HK-2 (cell line): ENCODE results near the gene ZNF835.
"Not testable (repeated sequence)": the region's sequence is repeated elsewhere in the genome, so short reads cannot be mapped to it uniquely, and the experiment has no call there.

Experiments used
- DNase-seq: peaks from one replicate; pipeline ENCODE4 v3.0.0-alpha.2; 2018; ENCODE audit not compliant: unreplicated experiment

Gene ZNF835

DNA sequence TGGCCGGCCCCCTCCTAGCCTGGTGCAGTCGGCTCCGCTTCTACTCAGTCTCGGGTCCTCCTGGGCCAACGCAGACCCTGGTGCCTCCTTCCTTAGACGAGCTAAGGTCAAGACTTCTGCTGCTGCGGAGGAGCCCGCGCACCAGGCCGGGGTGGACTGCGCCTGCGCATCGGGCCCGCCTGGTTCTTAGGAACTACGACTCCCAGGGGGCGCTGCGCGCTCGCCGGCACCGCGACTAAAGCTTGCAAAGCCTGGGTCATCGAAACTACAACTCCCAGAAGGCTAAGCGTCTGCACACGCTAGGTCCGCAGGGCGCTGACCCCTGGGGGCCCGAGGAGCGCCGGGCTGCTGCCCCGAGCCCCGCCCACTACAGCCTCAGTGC is at the start of gene ZNF835:
TSS of gene ZNF835 (minus strand) at position 145 of the 382 bp plus-strand sequence. CDS start 6,559 bp downstream, outside the sequence.
- DNase-seq = peak; percentile 85

DNA sequence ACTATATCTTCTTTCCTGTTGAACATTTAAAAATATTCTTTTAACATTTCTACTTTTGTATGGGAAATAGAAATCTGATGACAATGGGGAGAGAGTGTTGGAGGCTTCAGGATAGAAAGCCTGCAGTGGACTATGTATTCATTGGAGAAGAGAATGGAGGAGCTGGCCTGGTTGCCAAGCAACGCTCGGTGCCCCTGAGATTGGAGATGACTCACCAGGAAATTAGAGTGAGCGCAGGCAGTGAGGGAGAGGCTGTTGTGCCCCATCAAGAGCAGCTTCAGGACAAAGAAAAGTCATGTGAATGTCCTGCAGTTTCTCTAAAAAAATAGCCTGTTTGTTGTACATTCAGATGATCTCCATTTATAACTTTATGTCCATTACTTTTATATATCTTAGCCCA is 48.7 kb upstream of the ZNF835 start:
- DNase-seq = peak; percentile 22

DNA sequence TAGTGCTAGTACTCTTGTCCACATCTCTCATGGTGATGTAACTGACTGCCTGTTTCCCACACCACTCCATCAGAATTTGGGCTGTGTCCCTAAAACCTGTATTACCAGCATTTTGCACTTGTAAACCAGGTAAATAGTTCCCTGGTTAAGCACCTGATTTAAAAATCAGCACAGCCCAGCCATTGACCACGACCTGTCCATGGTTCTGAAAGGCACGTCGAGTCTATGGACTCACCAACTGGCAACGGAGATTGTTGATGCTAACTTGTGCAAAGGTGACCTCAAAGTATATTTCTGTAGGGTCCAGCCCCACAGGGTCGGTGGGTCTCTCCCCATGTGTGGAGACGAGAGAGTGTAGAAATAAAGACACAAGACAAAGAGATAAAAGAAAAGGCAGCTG is 46.7 kb upstream of the ZNF835 start:
- DNase-seq = no peak

DNA sequence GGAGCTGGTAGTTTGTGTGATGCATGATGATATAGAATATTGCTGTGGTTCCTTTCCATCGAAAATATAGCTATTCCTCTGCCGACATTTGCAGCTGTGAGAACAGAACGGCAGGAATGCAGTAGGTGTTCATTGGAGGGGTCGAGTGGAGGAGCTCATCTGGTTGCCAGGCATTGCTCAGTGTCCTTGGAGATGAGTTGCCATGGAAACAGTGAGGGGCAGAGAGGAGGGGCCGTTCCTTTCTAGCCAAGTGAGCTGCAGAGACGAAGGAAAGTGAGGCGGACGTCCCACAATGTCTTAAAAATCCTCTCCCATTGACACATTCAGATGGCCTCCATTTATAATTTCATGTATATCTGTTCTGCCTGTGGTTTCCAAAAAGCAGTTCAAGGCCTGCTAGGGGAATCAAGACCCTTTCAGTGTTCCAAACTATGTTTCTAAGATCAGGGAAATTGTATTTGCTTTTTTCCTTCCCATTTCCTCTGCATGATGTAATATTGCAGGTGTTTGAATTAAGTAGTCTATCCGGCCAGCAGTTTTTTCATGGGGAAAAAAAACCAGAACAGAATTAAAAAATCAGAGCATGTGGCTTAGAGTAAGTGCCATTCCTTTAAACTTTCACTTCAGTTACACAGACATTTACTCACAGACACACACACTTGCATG is 41.2 kb upstream of the ZNF835 start:
- DNase-seq = no peak

DNA sequence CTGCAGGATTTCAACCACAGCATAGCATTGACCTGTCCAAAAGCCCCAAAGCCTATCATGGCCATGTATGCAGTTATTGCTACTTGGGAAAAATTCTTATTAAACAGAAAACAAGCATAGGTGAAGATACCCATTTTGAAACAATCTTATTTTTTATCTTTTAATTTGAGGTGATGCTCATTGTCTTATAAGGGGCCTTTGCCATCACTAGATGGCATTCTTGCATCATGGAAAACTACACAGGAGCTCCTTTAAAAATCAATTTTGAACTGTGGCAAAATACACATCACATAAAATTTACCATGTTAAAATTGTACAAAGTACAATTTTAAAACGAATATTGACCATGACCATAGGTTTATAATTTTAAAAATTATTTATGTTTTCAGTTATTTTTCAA is 38.9 kb upstream of the ZNF835 start:
- DNase-seq = no peak

DNA sequence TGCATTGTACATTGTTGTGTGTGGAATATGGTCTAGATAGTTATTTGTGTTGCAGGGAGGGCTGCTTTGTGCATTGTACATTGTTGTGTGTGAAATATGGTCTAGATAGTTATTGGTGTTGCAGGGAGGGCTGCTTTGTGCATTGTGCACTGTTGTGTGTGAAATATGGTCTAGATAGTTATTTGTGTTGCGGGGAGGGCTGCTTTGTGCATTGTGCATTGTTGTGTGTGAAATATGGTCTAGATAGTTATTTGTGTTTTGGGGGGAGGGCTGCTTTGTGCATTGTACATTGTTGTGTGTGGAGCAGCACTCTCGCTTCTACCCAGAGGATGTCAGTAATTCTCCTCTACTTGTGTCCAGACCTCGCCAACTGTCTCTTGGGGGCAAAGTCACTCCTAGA is 36.3 kb upstream of the ZNF835 start:
- no peak for DNase-seq

DNA sequence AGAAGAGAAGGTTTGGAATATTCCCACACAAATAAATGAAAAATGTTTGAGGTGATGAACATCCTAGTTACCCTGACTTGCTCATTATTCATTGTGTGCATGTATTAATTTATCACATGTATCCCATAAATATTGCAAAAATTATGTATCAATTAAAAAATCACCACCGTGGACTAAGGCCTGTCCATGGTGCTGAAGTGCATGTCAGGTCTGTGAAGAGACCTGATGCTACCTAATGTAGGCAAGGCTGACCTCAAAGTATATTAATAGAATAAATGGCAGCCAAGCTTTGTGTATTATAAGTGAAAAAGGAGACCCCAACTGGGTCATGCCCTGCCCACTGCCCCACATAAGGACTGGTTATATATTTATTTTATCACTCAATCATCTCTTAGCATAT is 34.4 kb upstream of the ZNF835 start:
- DNase-seq = no peak

DNA sequence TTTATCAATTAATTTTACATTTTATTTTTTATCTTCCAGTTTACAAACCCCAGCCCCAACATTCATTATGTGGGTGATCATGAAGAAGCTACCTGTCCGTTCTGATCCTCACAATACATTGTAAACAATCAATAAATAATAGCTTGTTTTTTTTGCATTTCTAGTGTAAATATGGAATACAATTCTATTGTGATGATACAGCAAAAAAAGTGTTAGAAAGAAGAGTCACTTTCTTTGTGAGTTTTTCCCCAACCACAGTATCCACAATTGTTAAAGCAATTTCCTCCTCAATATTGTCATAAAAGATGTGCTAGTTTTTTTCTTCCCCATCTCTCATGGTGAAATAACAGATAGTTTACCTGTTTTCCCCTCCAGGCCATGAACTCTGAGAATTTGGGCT is 30.3 kb upstream of the ZNF835 start:
- no peak for DNase-seq

DNA sequence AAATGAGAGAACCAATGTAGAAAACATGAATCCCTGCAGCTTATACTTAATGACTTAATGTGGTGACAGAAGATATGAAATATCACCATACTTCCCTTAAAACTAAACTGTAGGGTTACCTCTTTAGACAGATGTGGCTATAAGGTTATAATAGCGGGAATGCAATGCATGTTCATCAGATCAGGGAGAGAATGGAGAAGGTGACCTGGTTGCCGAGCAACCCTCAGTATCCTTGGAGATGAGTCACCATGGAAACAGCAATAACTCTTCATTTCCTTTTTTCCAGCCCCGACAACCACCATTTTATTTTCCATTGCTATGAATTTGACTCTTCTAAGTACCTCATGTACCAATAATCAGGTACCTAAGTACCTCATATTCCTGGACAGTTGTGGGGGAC is 28.0 kb upstream of the ZNF835 start:
- no peak for DNase-seq

DNA sequence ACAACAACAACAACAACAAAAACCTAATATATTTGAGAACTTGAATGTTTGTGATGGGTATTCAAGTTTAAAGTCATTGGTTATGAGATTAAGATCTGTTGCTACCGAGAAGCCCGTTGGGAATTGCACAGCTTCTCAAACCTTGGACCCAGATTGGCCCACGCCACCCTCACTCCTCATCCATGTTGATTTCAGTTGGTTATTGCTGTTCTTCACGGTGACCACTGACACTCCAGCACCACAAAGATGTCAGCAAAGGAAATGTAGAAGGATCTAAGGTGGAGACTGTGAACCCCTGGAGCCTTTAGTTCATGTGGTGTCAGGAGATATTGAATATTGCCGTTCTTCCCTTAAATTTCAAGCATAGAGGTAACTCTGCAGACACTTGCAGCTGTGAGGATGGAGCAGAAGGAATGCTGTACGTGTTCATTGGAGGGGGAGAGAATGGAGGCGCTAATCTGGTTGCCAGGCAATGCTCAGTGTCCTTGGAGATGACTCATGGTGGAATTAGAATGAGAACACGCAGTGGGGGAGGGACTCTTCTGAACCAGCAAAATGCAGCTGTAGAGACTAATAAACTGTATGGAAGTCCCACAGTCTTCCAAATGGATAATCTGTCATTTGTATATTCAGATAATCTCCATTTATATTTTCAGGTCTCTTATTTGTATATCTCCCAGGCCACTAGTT is 20.8 kb upstream of the ZNF835 start:
- peak; percentile 22 for DNase-seq

DNA sequence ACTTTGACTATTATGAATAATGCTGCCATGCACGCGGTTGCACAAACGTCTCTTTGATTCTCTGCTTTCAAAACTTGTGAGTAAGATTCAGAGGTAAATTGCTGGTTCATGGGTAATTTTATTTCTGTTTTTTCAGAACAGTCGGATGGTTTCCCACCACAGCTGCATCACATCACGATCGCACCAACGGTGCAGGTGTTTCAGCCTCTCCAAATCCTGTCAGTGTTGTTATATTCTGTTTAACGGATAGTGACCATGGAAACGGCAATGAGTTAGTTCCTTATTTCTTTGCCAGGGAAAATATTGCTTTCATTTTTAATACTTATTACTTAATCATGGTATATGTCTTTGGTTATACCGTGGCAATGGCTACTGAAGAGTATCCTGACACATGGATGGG is 19.1 kb upstream of the ZNF835 start:
- DNase-seq = no peak

DNA sequence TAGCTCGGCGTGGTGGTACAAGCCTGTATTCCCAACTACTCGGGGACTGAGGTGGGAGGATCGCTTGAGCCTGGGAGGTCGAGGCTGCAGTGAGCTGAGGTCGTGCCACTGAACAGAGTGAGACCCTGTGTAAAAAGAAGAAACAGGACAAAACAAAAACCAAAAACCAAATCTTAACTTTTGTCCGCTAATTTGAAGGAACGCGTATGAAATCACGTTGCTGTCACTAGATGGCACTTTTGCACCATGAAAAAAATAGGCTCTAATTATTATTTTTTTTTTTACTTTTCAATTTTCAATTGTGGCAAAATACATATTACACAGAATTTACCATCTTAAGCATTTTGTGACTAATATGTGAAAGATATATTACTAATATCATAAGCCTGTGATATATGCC is 17.6 kb upstream of the ZNF835 start:
- no peak for DNase-seq

DNA sequence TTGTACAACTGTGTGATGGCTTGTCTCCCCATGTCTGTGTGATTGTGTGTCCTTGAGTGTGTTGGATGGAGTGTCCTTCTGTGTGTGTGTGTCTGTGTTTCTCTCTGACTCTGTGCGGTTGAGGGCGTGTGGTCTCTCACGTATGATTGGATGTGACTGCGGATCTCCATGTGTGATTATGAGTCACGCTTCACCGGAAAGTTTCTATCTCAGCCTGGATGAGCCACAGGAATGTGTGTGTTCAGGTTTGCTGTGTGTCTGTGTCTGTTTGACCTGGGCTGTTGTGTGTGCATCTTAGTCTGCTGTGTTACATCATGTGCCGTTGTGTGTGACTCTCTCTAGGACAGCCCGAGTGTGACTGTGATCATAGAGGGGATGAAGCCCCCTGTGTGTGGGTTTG is 15.5 kb upstream of the ZNF835 start:
- peak; percentile 22 for DNase-seq

DNA sequence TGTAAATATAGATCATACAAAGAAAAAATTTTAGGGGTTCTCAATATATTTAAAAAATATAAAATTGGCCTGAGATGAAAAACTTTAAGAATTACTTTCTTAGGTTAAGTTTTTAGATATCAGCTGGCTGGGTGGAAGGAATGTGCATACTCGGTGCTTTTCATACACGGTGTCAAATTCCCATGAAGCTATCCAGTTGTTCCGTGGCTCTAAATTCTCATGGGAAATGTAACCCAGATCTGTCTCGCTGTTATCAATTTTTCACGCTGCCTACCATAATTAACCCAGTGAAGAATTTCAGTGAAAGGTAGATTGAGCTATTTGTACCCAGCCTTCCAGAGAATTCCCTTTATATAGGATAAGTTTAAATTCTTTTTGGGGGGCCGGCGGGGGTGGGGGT is 11.6 kb upstream of the ZNF835 start:
- no peak for DNase-seq

DNA sequence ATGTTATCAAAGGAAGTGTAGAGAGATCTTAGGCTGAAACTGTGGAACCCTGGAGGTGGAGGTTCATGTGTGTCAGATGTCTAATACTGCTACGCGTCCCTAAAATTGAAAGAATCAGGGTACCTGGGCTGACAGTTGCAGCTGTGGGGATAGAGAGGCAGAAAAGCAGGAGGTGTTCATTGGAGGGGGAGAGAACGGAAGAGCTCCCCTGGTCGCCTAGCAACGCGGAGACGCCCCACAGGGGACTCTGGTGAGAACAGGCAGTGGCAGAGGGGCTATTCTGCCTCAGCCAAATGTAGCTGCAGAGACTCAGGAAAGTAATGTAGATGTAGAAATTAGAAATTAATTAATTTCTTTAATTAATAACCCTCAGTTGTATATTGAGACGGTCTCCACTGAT is 10.1 kb upstream of the ZNF835 start:
- DNase-seq = no peak

DNA sequence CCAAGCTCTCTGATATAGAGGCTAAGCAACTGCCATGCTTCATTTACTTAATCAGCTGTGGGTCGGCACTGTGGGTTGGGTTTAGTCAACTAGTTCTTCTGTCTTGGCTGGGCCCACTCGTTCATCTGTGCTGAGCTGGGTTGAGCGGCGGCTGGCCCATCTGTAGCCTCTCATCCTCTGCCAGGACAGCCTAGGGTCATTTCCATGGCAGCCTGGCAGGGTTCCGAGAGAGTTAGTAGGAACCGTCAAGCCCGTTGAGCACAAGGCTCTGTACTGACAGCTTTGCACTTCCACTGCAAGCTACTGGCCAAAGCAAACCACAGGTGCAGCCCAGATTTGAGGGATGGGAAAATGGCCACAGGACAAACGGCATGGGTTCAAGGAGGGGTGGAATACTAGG is 6.6 kb upstream of the ZNF835 start:
- DNase-seq = no peak

DNA sequence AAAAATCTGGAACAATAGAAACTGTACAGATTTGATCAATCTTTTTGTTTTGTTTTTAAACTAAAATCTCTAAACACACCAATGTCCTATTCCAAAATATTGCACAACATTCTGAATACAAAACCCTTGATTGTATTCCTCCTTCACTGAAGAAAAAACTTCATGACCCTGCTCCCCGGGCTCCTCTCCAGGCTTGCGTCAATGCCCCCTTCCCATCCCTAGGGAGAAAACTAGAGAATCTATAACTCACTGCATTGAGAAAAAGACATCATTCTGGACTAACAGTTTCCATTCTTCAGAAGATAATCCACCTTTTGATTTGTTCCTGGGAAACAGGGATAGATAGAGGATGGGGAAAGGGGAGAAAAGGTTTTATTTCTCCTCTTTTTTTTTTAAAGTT is 1.1 kb upstream of the ZNF835 start:
- not testable (repeated sequence) for DNase-seq

DNA sequence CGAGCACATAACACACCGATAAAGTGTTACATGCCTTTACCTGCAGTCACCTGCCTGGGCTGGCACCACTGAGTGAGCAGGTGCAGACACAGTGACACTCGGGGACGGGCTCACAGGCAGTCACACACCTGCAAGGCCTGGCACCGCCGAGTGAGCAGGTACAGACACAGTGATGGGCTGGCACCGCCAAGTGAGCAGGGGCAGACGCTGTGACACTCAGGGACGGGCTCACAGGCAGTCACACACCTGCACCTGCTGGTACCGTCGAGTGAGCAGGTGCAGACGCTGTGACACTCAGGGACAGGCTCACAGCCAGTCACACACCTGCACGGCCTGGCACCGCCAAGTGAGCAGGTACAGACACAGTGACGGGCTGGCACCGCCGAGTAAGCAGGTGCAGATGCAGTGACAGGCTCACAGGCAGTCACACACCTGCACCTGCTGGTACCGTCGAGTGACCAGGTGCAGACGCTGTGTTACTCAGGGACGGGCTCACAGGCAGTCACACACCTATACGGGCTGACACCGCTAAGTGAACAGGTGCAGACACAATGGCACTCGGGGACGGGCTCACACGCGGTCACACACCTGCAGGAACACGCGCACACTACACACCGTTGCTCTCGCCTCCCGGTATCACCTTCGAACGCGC is 470 bp downstream of the ZNF835 start:
- no peak for DNase-seq

DNA sequence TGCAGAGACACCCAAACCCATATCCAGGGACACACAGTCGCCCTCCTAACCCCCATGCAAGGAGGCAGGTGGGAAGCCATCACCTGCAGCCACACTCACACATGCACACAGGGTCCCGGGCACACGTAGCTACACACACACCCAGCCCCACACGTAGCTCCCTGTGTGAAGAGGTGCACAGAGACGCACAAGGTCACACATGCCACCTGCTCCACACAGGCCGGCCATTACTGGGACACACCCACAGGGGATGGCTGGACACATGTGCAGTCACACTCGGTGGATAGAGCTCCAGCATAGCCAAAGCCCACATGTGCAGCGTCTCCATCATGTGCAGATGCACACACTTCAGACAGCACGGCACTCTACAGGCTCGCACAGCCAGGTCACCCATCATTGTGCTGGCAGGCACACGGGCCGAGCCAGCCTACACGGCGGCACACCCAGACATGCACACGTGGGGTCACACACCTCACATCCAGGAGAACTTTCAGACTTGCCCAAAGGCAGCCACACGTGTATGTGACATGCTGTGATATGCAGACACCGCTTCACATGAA is 1.1 kb downstream of the ZNF835 start:
- DNase-seq = no peak

DNA sequence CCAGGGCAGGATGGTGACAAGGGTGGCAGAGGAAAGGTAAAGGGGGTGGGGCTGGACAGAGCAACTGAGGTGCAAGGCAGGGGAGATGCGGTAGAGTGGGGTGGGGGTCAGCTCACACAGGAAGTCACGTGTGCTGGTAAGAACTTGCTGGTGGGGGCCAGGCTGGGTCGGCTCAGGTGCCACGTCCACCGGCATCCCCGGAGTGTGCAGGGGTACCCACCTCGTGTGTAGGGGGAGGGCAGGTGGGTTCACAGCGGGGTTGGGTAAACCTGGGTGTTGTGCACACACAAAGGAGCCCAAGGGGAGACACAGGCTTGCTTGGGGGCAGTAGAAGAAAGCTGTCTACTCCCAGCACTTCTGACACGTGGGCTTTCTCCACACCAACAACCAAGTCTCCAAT is 2.9 kb downstream of the ZNF835 start:
- DNase-seq = no peak

DNA sequence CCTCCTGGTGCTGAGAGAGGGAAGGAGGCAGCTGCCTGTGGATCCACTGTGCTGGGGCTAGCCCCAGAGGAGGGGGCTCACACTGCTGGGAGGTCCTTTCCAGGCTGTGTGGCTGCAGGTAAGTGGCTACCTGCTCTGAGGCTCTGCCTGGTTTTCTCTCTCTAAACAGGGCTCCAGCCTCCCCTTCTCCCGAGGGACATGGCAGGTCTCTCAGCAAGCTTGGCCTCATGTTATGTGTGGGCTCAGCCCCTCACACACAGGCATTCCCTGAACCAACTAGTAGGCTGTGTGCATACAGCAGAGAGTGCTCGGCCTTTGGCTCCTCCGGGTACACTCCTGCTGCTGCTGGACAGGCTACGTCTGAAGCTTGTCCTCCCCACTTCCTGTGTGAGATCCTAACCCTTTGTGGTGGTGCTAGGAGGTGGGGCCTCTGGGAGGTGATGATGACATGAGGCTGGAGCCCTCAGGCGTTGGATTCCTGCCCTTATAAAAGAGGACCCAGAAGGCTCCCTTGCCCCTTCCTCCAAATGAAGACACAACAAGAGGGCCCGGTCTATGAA is 4.2 kb downstream of the ZNF835 start:
- DNase-seq = no peak

DNA sequence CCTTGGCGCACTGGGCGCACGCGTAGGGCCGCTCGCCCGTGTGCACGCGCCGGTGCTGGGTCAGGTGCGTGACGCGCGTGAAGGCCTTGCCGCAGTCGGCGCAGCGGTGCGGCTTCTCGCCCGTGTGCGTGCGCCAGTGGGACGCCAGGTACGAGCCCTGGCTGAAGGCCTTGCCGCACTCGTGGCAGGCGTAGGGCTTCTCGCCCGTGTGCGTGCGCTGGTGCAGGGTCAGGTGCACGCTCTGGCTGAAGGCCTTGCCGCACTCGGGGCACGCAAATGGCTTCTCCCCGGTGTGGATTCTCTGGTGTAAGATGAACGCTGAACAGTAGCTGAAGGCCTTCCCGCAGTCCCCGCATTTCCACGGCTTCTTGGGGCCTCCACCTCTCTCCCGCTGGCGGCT is 7.0 kb downstream of the ZNF835 start:
- no peak for DNase-seq
